GM23338 (cell line): ENCODE measurements around the gene MAP3K21. TPM values are rescaled to one million over a fixed set of nuclear protein-coding genes. Genes with fewer than 3 reads are reported as not detected.

Experiments used
- ATAC-seq: fragments of 200-7000 bp; cut with Tn5 transposase; 3 replicates; pipeline ENCODE4 v1.9.1; 2020
- DNase-seq: peaks from one replicate; pipeline ENCODE4 v3.0.0-alpha.2; 2015; ENCODE audit warnings: low spot score
- H2AFZ ChIP-seq: fragments of 200-600 bp; sonication (generic); 2 replicates; pipeline ENCODE4 v1.8.0; 2016; ENCODE audit warnings: antibody characterized with exemption, mild to moderate bottlenecking, moderate library complexity
- H3F3A ChIP-seq: fragments of 200-600 bp; sonication (generic); replicated peaks from 2 replicates; pipeline ENCODE4 v1.8.0; 2017; ENCODE audit warnings: antibody characterized with exemption, mixed run types, low read depth
- H3K27ac ChIP-seq: fragments of 200-600 bp; sonication (generic); 2 replicates; pipeline ENCODE4 v1.6.1; 2016; ENCODE audit warnings: low read depth
- H3K27me3 ChIP-seq: fragments of 200-600 bp; sonication (generic); 2 replicates; pipeline ENCODE4 v1.8.0; 2016; ENCODE audit warnings: mild to moderate bottlenecking, mixed run types, moderate library complexity; ENCODE audit not compliant: insufficient read depth
- H3K36me3 ChIP-seq: fragments of 200-600 bp; sonication (generic); 2 replicates; pipeline ENCODE4 v1.8.0; 2016; ENCODE audit warnings: mild to moderate bottlenecking; ENCODE audit not compliant: insufficient read depth
- H3K4me1 ChIP-seq: fragments of 200-600 bp; sonication (generic); 2 replicates; pipeline ENCODE4 v1.8.0; 2016; ENCODE audit warnings: mild to moderate bottlenecking, moderate library complexity; ENCODE audit not compliant: insufficient read depth
- H3K4me2 ChIP-seq: fragments of 200-600 bp; sonication (generic); 2 replicates; pipeline ENCODE4 v1.7.1; 2017; ENCODE audit warnings: mixed run types
- H3K4me3 ChIP-seq: fragments of 200-600 bp; sonication (generic); 2 replicates; pipeline ENCODE4 v1.6.1; 2016; ENCODE audit warnings: mixed run types
- H3K79me2 ChIP-seq: fragments of 200-600 bp; sonication (generic); replicated peaks from 2 replicates; pipeline ENCODE4 v1.8.0; 2017; ENCODE audit warnings: mild to moderate bottlenecking; ENCODE audit not compliant: insufficient read depth
- H3K9me2 ChIP-seq: fragments of 200-600 bp; sonication (generic); 2 replicates; pipeline ENCODE4 v1.8.0; 2017; ENCODE audit not compliant: insufficient read depth
- H4K20me1 ChIP-seq: fragments of 200-600 bp; sonication (generic); replicated peaks from 2 replicates; pipeline ENCODE4 v1.8.0; 2017; ENCODE audit warnings: mild to moderate bottlenecking; ENCODE audit not compliant: insufficient read depth
- H3K27ac Mint-ChIP-seq: 2 replicates; pipeline ENCODE4 v1.8.0; 2020; ENCODE audit warnings: inconsistent platforms, mild to moderate bottlenecking, moderate library complexity, mixed read lengths
- H3K27me3 Mint-ChIP-seq: 3 replicates; pipeline ENCODE4 v1.8.0; 2022; ENCODE audit warnings: low read depth, mild to moderate bottlenecking, moderate library complexity, mixed read lengths, inconsistent platforms; ENCODE audit not compliant: insufficient read depth, poor library complexity
- H3K36me3 Mint-ChIP-seq: 3 replicates; pipeline ENCODE4 v1.8.0; 2021; ENCODE audit warnings: low read depth, mild to moderate bottlenecking, inconsistent platforms, moderate library complexity, mixed read lengths
- H3K4me1 Mint-ChIP-seq: 3 replicates; pipeline ENCODE4 v1.8.0; 2020; ENCODE audit warnings: mild to moderate bottlenecking, inconsistent platforms, mixed read lengths
- H3K4me3 Mint-ChIP-seq: 3 replicates; pipeline ENCODE4 v1.8.0; 2021; ENCODE audit warnings: moderate library complexity, mild to moderate bottlenecking, inconsistent platforms, mixed read lengths
- H3K9me3 Mint-ChIP-seq: 3 replicates; pipeline ENCODE4 v1.8.0; 2020; ENCODE audit warnings: moderate library complexity, mild to moderate bottlenecking, inconsistent platforms, mixed read lengths
- CREB1 ChIP-seq: fragments of 250-450 bp; sonication (Bioruptor Pico); IDR thresholded peaks from 2 replicates; pipeline ENCODE4 v1.5.0; 2020; ENCODE audit warnings: low read depth, mild to moderate bottlenecking, moderate library complexity
- CTCF ChIP-seq, 2 experiments: fragments of 200-600 bp in 1 of 2; sonication (generic) in 1 of 2; conservative IDR thresholded peaks; 2 replicates each; pipeline versions ENCODE4 v1.5.1 to v1.6.1; 2016 to 2017; ENCODE audit warnings: antibody characterized with exemption in 2 of 2, low read depth in 2 of 2, mild to moderate bottlenecking in 2 of 2, moderate library complexity in 1 of 2
- ETS1 ChIP-seq: IDR thresholded peaks from 2 replicates; pipeline ENCODE4 v1.6.1; 2016; ENCODE audit warnings: antibody characterized with exemption
- EZH2 ChIP-seq: fragments of 200-600 bp; sonication (generic); IDR thresholded peaks from one replicate; pipeline ENCODE4 v1.8.0; 2017; ENCODE audit warnings: antibody characterized with exemption, mild to moderate bottlenecking, low read depth; ENCODE audit not compliant: unreplicated experiment
- EZH2phosphoT487 ChIP-seq: fragments of 200-600 bp; sonication (generic); IDR thresholded peaks from one replicate; pipeline ENCODE4 v1.8.1; 2018; ENCODE audit warnings: antibody characterized with exemption; ENCODE audit not compliant: unreplicated experiment
- JUNB ChIP-seq: IDR thresholded peaks from one replicate; pipeline ENCODE4 v1.6.1; 2016; ENCODE audit warnings: antibody characterized with exemption; ENCODE audit not compliant: unreplicated experiment
- NANOG ChIP-seq: IDR thresholded peaks from 2 replicates; pipeline ENCODE4 v1.6.1; 2016; ENCODE audit warnings: antibody characterized with exemption, borderline replicate concordance
- POLR2AphosphoS5 ChIP-seq: IDR thresholded peaks from 2 replicates; pipeline ENCODE4 v1.6.1; 2016; ENCODE audit warnings: antibody characterized with exemption, low read depth
- REST ChIP-seq: IDR thresholded peaks from one replicate; pipeline ENCODE4 v1.6.1; 2018; ENCODE audit warnings: antibody characterized with exemption; ENCODE audit not compliant: unreplicated experiment
- STAT1 ChIP-seq: IDR thresholded peaks from one replicate; pipeline ENCODE4 v1.6.1; 2016; ENCODE audit warnings: antibody characterized with exemption; ENCODE audit not compliant: unreplicated experiment
- ZNF114 ChIP-seq: fragments of 250-450 bp; sonication (Bioruptor Pico); IDR thresholded peaks from 2 replicates; pipeline ENCODE4 v1.5.0; 2020; ENCODE audit warnings: mild to moderate bottlenecking, moderate library complexity
- ZNF331 ChIP-seq: fragments of 250-450 bp; sonication (Bioruptor Pico); IDR thresholded peaks from 2 replicates; pipeline ENCODE4 v1.5.0; 2020; ENCODE audit warnings: low read depth, mild to moderate bottlenecking, moderate library complexity
- ZNF462 ChIP-seq: fragments of 250-450 bp; sonication (Bioruptor Pico); IDR thresholded peaks from 2 replicates; pipeline ENCODE4 v1.5.0; 2020; ENCODE audit warnings: mild to moderate bottlenecking, moderate library complexity
- polyA plus RNA-seq: library from polyadenylated mRNA; unstranded; fragments of >200 nt; fragmentation: Nextera tagmentation; extraction: Ambion mirVana; gene quantifications from 2 replicates; pipeline ENCODE4 v1.2.1, GENCODE V29; 2016
- total RNA-seq: library from RNA; depleted of rRNA; stranded (reverse); fragments of >200 nt; shearing (Covaris generic); gene quantifications from 2 replicates; pipeline ENCODE4 v1.2.3, GENCODE V29; 2014

MAP3K21 gene
- total and polyA plus RNA-seq, 2 experiments from 2014 or later: 11.7 to 40.1 TPM

- H3K27me3 Mint-ChIP-seq: peaks cover 2% of the 10 kb centered on the region
- peaks cover 6% of the 10 kb centered on the region; the same call in 2 of the 3 replicates for H3K4me1 Mint-ChIP-seq
- Histone ChIP-seq H4K20me1 (no peaks in the 10 kb centered on the region), H3K36me3 (peaks cover 6% of the 10 kb centered on the region; the same call in 1 of the 2 replicates), H3K27ac (no peak overlapping the region), H3K79me2 (no peaks in the 10 kb centered on the region), H3K4me3 (no peak overlapping the region), H3F3A (no peaks in the 10 kb centered on the region), H3K27me3 (no peaks in the 10 kb centered on the region), H2AFZ (no peak overlapping the region), H3K4me1 (no peaks in the 10 kb centered on the region), H3K9me2 (0 out of 2 replicates have a peak, but pooled peaks cover 8% of the 10 kb centered on the region), H3K4me2 (no peak overlapping the region)
- no peak for DNase-seq
- no peak for TF ChIP-seq EZH2phosphoT487
- TF ChIP-seq NANOG: no peak
- no peak for TF ChIP-seq STAT1
- no peak for TF ChIP-seq ZNF462 (CRISPR knock-in tag)
- no peak for TF ChIP-seq ZNF114 (CRISPR knock-in tag)
- no peak for TF ChIP-seq POLR2AphosphoS5
- no peak for TF ChIP-seq CTCF (conservative IDR thresholded peaks at IDR 0.05; ENCODE audit: low read depth in 2 of 2)
- no peak for TF ChIP-seq REST
- TF ChIP-seq JUNB: no peak
- no peak for TF ChIP-seq CREB1 (CRISPR knock-in tag)
- TF ChIP-seq ZNF331 (CRISPR knock-in tag): no peak
- no peak for TF ChIP-seq ETS1
- TF ChIP-seq EZH2: no peak
- ATAC-seq: no peak
- peaks cover 5% of the 10 kb centered on the region; the same call in 2 of the 3 replicates for H3K36me3 Mint-ChIP-seq
- H3K9me3 Mint-ChIP-seq: peaks cover 24% of the 10 kb centered on the region
- H3K4me3 Mint-ChIP-seq: no peak overlapping the region
- H3K27ac Mint-ChIP-seq: no peak overlapping the region
Measured at GRCh38 chr1:233409540-233409939, 82.0 kb downstream of the MAP3K21 start.
